ENCODE data around the gene RALGAPB. TPM values are rescaled to one million over a fixed set of nuclear protein-coding genes. Genes with fewer than 3 reads are reported as not detected.

Gene RALGAPB
- total and polyA plus RNA-seq, 2 of the 13 experiments (the other 11 are each of a cell fraction or from before 2014, with no cell fraction given), result 17.6 to 30.6 TPM

DNA sequence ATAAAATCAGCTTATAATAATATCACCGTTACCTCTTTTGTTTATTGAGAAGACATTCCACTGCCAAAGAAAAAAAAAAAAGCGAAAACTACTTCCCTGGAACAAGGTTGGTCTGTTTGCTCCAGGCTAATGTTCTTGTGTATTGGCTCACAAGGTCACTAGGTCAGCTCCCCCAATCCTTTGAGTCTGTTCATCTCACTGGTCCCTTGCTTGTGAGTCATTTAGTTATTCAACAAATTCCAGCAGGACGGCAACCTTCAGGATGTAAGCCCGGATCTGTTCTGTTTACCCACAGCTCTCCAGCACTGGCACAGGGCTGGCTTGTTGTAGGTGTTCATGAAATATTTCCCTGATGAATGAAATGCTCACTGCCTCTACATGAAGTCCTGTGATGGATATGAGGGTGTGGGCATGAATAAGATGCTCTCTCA, 132.2 kb downstream of the RALGAPB start (continued):
- TF ChIP-seq ZKSCAN1 (IDR thresholded peaks at IDR 0.05; ENCODE audit: low read length), result peak; percentile 21; the same call in 1 of the 2 replicates
- TF ChIP-seq ZFP36L1 (CRISPR knock-in tag; IDR thresholded peaks at IDR 0.05), result peak; percentile 92; the same call in 1 of the 2 replicates
- TF ChIP-seq, protein P1, sequence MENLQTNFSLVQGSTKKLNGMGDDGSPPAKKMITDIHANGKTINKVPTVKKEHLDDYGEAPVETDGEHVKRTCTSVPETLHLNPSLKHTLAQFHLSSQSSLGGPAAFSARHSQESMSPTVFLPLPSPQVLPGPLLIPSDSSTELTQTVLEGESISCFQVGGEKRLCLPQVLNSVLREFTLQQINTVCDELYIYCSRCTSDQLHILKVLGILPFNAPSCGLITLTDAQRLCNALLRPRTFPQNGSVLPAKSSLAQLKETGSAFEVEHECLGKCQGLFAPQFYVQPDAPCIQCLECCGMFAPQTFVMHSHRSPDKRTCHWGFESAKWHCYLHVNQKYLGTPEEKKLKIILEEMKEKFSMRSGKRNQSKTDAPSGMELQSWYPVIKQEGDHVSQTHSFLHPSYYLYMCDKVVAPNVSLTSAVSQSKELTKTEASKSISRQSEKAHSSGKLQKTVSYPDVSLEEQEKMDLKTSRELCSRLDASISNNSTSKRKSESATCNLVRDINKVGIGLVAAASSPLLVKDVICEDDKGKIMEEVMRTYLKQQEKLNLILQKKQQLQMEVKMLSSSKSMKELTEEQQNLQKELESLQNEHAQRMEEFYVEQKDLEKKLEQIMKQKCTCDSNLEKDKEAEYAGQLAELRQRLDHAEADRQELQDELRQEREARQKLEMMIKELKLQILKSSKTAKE (CRISPR knock-in tag; IDR thresholded peaks at IDR 0.05; ENCODE audit: borderline replicate concordance), result peak; percentile 87
- TF ChIP-seq HOXA5 (CRISPR knock-in tag; IDR thresholded peaks at IDR 0.05), result peak; percentile 79; the same call in 1 of the 2 replicates
- TF ChIP-seq MIER3 (CRISPR knock-in tag; IDR thresholded peaks at IDR 0.05; ENCODE audit: borderline replicate concordance), result peak; percentile 97; the same call in 1 of the 2 replicates
- TF ChIP-seq MEIS1 (CRISPR knock-in tag; IDR thresholded peaks at IDR 0.05; ENCODE audit: borderline replicate concordance), result 0 out of 2 replicates have a peak, but pooled peaks have one; percentile 53
- TF ChIP-seq TARDBP (CRISPR knock-in tag; IDR thresholded peaks at IDR 0.05), result peak; percentile 66; the same call in 1 of the 2 replicates
- TF ChIP-seq, protein P2, sequence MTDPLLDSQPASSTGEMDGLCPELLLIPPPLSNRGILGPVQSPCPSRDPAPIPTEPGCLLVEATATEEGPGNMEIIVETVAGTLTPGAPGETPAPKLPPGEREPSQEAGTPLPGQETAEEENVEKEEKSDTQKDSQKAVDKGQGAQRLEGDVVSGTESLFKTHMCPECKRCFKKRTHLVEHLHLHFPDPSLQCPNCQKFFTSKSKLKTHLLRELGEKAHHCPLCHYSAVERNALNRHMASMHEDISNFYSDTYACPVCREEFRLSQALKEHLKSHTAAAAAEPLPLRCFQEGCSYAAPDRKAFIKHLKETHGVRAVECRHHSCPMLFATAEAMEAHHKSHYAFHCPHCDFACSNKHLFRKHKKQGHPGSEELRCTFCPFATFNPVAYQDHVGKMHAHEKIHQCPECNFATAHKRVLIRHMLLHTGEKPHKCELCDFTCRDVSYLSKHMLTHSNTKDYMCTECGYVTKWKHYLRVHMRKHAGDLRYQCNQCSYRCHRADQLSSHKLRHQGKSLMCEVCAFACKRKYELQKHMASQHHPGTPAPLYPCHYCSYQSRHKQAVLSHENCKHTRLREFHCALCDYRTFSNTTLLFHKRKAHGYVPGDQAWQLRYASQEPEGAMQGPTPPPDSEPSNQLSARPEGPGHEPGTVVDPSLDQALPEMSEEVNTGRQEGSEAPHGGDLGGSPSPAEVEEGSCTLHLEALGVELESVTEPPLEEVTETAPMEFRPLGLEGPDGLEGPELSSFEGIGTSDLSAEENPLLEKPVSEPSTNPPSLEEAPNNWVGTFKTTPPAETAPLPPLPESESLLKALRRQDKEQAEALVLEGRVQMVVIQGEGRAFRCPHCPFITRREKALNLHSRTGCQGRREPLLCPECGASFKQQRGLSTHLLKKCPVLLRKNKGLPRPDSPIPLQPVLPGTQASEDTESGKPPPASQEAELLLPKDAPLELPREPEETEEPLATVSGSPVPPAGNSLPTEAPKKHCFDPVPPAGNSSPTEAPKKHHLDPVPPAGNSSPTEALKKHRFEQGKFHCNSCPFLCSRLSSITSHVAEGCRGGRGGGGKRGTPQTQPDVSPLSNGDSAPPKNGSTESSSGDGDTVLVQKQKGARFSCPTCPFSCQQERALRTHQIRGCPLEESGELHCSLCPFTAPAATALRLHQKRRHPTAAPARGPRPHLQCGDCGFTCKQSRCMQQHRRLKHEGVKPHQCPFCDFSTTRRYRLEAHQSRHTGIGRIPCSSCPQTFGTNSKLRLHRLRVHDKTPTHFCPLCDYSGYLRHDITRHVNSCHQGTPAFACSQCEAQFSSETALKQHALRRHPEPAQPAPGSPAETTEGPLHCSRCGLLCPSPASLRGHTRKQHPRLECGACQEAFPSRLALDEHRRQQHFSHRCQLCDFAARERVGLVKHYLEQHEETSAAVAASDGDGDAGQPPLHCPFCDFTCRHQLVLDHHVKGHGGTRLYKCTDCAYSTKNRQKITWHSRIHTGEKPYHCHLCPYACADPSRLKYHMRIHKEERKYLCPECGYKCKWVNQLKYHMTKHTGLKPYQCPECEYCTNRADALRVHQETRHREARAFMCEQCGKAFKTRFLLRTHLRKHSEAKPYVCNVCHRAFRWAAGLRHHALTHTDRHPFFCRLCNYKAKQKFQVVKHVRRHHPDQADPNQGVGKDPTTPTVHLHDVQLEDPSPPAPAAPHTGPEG (CRISPR knock-in tag; IDR thresholded peaks at IDR 0.05), result peak; percentile 64; the same call in 1 of the 2 replicates
- TF ChIP-seq TOPORS (CRISPR knock-in tag; IDR thresholded peaks at IDR 0.05), result no peak
- TF ChIP-seq ARNT2 (CRISPR knock-in tag; IDR thresholded peaks at IDR 0.05; ENCODE audit: low read depth), result 0 out of 2 replicates have a peak, but pooled peaks have one; percentile 22
- TF ChIP-seq TAF15 (IDR thresholded peaks at IDR 0.05; ENCODE audit: low read depth, low read length, poor library complexity, severe bottlenecking), result no peak
- peak; percentile 68; the same call in 1 of the 2 replicates for TF ChIP-seq ZNF652 (CRISPR knock-in tag; IDR thresholded peaks at IDR 0.05; ENCODE audit: borderline replicate concordance, low read depth)
- TF ChIP-seq POLR2A (IDR thresholded peaks at IDR 0.05; ENCODE audit: insufficient read depth in 1 of 2, low read depth in 2 of 2, low read length in 2 of 2), result no peak
- peak; percentile 94 for TF ChIP-seq HOXD1 (CRISPR knock-in tag; IDR thresholded peaks at IDR 0.05)
- TF ChIP-seq ZNF124 (CRISPR knock-in tag; IDR thresholded peaks at IDR 0.05), result peak; percentile 67; the same call in 1 of the 2 replicates
- no peak for TF ChIP-seq ZNF850 (CRISPR knock-in tag; conservative IDR thresholded peaks at IDR 0.05)
- TF ChIP-seq, protein P3, sequence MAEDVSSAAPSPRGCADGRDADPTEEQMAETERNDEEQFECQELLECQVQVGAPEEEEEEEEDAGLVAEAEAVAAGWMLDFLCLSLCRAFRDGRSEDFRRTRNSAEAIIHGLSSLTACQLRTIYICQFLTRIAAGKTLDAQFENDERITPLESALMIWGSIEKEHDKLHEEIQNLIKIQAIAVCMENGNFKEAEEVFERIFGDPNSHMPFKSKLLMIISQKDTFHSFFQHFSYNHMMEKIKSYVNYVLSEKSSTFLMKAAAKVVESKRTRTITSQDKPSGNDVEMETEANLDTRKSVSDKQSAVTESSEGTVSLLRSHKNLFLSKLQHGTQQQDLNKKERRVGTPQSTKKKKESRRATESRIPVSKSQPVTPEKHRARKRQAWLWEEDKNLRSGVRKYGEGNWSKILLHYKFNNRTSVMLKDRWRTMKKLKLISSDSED (CRISPR knock-in tag; IDR thresholded peaks at IDR 0.05), result no peak
- TF ChIP-seq, protein P4, sequence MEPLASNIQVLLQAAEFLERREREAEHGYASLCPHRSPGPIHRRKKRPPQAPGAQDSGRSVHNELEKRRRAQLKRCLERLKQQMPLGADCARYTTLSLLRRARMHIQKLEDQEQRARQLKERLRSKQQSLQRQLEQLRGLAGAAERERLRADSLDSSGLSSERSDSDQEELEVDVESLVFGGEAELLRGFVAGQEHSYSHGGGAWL (CRISPR knock-in tag; IDR thresholded peaks at IDR 0.05), result no peak
- TF ChIP-seq PLRG1 (conservative IDR thresholded peaks at IDR 0.05), result no peak
